GM23338 (cell line): ENCODE results near the gene EPHA6. TPM values are rescaled to one million over a fixed set of nuclear protein-coding genes. Genes with fewer than 3 reads are reported as not detected.
A peak's percentile ranks its signal among the peaks of the same experiment; 100 is the strongest.

ENCODE experiments used
- ATAC-seq: fragments of 200-7000 bp; cut with Tn5 transposase; 3 replicates; pipeline ENCODE4 v1.9.1; 2020
- DNase-seq: peaks from one replicate; pipeline ENCODE4 v3.0.0-alpha.2; 2015; ENCODE audit warnings: low spot score
- H2AFZ ChIP-seq: fragments of 200-600 bp; sonication (generic); 2 replicates; pipeline ENCODE4 v1.8.0; 2016; ENCODE audit warnings: antibody characterized with exemption, mild to moderate bottlenecking, moderate library complexity
- H3F3A ChIP-seq: fragments of 200-600 bp; sonication (generic); replicated peaks from 2 replicates; pipeline ENCODE4 v1.8.0; 2017; ENCODE audit warnings: antibody characterized with exemption, mixed run types, low read depth
- H3K27ac ChIP-seq: fragments of 200-600 bp; sonication (generic); 2 replicates; pipeline ENCODE4 v1.6.1; 2016; ENCODE audit warnings: low read depth
- H3K27me3 ChIP-seq: fragments of 200-600 bp; sonication (generic); 2 replicates; pipeline ENCODE4 v1.8.0; 2016; ENCODE audit warnings: mild to moderate bottlenecking, mixed run types, moderate library complexity; ENCODE audit not compliant: insufficient read depth
- H3K36me3 ChIP-seq: fragments of 200-600 bp; sonication (generic); 2 replicates; pipeline ENCODE4 v1.8.0; 2016; ENCODE audit warnings: mild to moderate bottlenecking; ENCODE audit not compliant: insufficient read depth
- H3K4me1 ChIP-seq: fragments of 200-600 bp; sonication (generic); 2 replicates; pipeline ENCODE4 v1.8.0; 2016; ENCODE audit warnings: mild to moderate bottlenecking, moderate library complexity; ENCODE audit not compliant: insufficient read depth
- H3K4me2 ChIP-seq: fragments of 200-600 bp; sonication (generic); 2 replicates; pipeline ENCODE4 v1.7.1; 2017; ENCODE audit warnings: mixed run types
- H3K4me3 ChIP-seq: fragments of 200-600 bp; sonication (generic); 2 replicates; pipeline ENCODE4 v1.6.1; 2016; ENCODE audit warnings: mixed run types
- H3K79me2 ChIP-seq: fragments of 200-600 bp; sonication (generic); replicated peaks from 2 replicates; pipeline ENCODE4 v1.8.0; 2017; ENCODE audit warnings: mild to moderate bottlenecking; ENCODE audit not compliant: insufficient read depth
- H3K9me2 ChIP-seq: fragments of 200-600 bp; sonication (generic); 2 replicates; pipeline ENCODE4 v1.8.0; 2017; ENCODE audit not compliant: insufficient read depth
- H4K20me1 ChIP-seq: fragments of 200-600 bp; sonication (generic); replicated peaks from 2 replicates; pipeline ENCODE4 v1.8.0; 2017; ENCODE audit warnings: mild to moderate bottlenecking; ENCODE audit not compliant: insufficient read depth
- H3K27ac Mint-ChIP-seq: 2 replicates; pipeline ENCODE4 v1.8.0; 2020; ENCODE audit warnings: inconsistent platforms, mild to moderate bottlenecking, moderate library complexity, mixed read lengths
- H3K27me3 Mint-ChIP-seq: 3 replicates; pipeline ENCODE4 v1.8.0; 2022; ENCODE audit warnings: low read depth, mild to moderate bottlenecking, moderate library complexity, mixed read lengths, inconsistent platforms; ENCODE audit not compliant: insufficient read depth, poor library complexity
- H3K36me3 Mint-ChIP-seq: 3 replicates; pipeline ENCODE4 v1.8.0; 2021; ENCODE audit warnings: low read depth, mild to moderate bottlenecking, inconsistent platforms, moderate library complexity, mixed read lengths
- H3K4me1 Mint-ChIP-seq: 3 replicates; pipeline ENCODE4 v1.8.0; 2020; ENCODE audit warnings: mild to moderate bottlenecking, inconsistent platforms, mixed read lengths
- H3K4me3 Mint-ChIP-seq: 3 replicates; pipeline ENCODE4 v1.8.0; 2021; ENCODE audit warnings: moderate library complexity, mild to moderate bottlenecking, inconsistent platforms, mixed read lengths
- H3K9me3 Mint-ChIP-seq: 3 replicates; pipeline ENCODE4 v1.8.0; 2020; ENCODE audit warnings: moderate library complexity, mild to moderate bottlenecking, inconsistent platforms, mixed read lengths
- CREB1 ChIP-seq: fragments of 250-450 bp; sonication (Bioruptor Pico); IDR thresholded peaks from 2 replicates; pipeline ENCODE4 v1.5.0; 2020; ENCODE audit warnings: low read depth, mild to moderate bottlenecking, moderate library complexity
- EZH2 ChIP-seq: fragments of 200-600 bp; sonication (generic); IDR thresholded peaks from one replicate; pipeline ENCODE4 v1.8.0; 2017; ENCODE audit warnings: antibody characterized with exemption, mild to moderate bottlenecking, low read depth; ENCODE audit not compliant: unreplicated experiment
- EZH2phosphoT487 ChIP-seq: fragments of 200-600 bp; sonication (generic); IDR thresholded peaks from one replicate; pipeline ENCODE4 v1.8.1; 2018; ENCODE audit warnings: antibody characterized with exemption; ENCODE audit not compliant: unreplicated experiment
- JUNB ChIP-seq: IDR thresholded peaks from one replicate; pipeline ENCODE4 v1.6.1; 2016; ENCODE audit warnings: antibody characterized with exemption; ENCODE audit not compliant: unreplicated experiment
- NANOG ChIP-seq: IDR thresholded peaks from 2 replicates; pipeline ENCODE4 v1.6.1; 2016; ENCODE audit warnings: antibody characterized with exemption, borderline replicate concordance
- POLR2AphosphoS5 ChIP-seq: IDR thresholded peaks from 2 replicates; pipeline ENCODE4 v1.6.1; 2016; ENCODE audit warnings: antibody characterized with exemption, low read depth
- STAT1 ChIP-seq: IDR thresholded peaks from one replicate; pipeline ENCODE4 v1.6.1; 2016; ENCODE audit warnings: antibody characterized with exemption; ENCODE audit not compliant: unreplicated experiment
- ZNF114 ChIP-seq: fragments of 250-450 bp; sonication (Bioruptor Pico); IDR thresholded peaks from 2 replicates; pipeline ENCODE4 v1.5.0; 2020; ENCODE audit warnings: mild to moderate bottlenecking, moderate library complexity
- ZNF331 ChIP-seq: fragments of 250-450 bp; sonication (Bioruptor Pico); IDR thresholded peaks from 2 replicates; pipeline ENCODE4 v1.5.0; 2020; ENCODE audit warnings: low read depth, mild to moderate bottlenecking, moderate library complexity
- polyA plus RNA-seq: library from polyadenylated mRNA; unstranded; fragments of >200 nt; fragmentation: Nextera tagmentation; extraction: Ambion mirVana; gene quantifications from 2 replicates; pipeline ENCODE4 v1.2.1, GENCODE V29; 2016
- total RNA-seq: library from RNA; depleted of rRNA; stranded (reverse); fragments of >200 nt; shearing (Covaris generic); gene quantifications from 2 replicates; pipeline ENCODE4 v1.2.3, GENCODE V29; 2014
- TF ChIP-seq, protein P1 (sequence below): IDR thresholded peaks from 2 replicates; pipeline ENCODE4 v1.6.1; 2016; ENCODE audit warnings: antibody characterized with exemption
- TF ChIP-seq, protein P2 (sequence below): IDR thresholded peaks from one replicate; pipeline ENCODE4 v1.6.1; 2018; ENCODE audit warnings: antibody characterized with exemption; ENCODE audit not compliant: unreplicated experiment
- TF ChIP-seq, protein P3 (sequence below): fragments of 250-450 bp; sonication (Bioruptor Pico); IDR thresholded peaks from 2 replicates; pipeline ENCODE4 v1.5.0; 2020; ENCODE audit warnings: mild to moderate bottlenecking, moderate library complexity

EPHA6 gene
- total and polyA plus RNA-seq, 2 experiments from 2014 or later: 0.37 to 2.6 TPM

DNA sequence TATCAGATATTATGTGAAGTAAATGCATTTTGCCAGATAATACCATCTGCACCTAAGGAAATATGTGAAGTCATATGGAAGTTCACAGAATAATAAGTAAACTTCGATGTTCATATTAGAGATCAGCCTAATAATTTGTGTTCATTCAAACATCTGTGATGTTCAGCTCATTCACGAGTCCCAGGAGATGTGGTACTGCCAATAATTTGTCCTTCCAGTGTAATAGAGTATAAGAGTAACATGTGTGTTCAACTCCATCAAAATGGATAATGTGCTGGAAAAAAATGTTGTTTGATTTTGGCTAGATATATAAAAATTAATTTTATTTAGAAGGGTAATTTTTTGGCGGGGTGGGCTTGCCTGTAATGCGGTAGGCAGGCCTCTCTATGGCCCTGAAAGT lies 874.7 kb downstream of the EPHA6 start:
- no peaks in the 10 kb centered on the region for H3K79me2 ChIP-seq
- ATAC-seq: no peak
- H3K4me2 ChIP-seq: no peak overlapping the region

DNA sequence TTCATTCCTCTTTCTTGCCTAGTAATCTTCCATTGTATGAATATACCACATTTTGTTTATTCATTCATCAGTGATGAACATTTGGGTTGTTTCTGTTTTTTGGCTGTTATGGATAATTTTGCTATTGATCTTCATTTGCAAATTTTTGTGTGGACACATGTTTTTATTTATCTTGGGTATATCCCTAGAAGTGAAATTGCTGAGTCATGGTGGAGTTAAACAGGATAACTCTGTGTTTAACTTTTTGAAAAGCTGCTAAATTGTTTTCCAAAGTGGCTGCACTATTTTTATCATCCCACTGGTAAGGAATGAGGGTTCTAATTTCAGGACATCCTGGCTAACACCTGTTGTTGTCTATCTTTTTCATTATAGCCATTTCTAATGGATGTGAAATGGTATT lies 875.6 kb downstream of the EPHA6 start:
- ATAC-seq (no peak), DNase-seq (no peak)
- Histone ChIP-seq H3K27ac (no peak overlapping the region), H3K79me2 (no peaks in the 10 kb centered on the region), H3K4me3 (no peak overlapping the region), H3K9me2 (peaks cover 3% of the 10 kb centered on the region; the same call in 1 of the 2 replicates), H3F3A (no peaks in the 10 kb centered on the region), H3K27me3 (no peaks in the 10 kb centered on the region), H3K4me2 (no peak overlapping the region), H3K4me1 (peaks cover 6% of the 10 kb centered on the region; the same call in 1 of the 2 replicates), H2AFZ (no peak overlapping the region), H4K20me1 (no peaks in the 10 kb centered on the region), H3K36me3 (no peaks in the 10 kb centered on the region)
- Mint-ChIP-seq H3K27me3 (peaks cover 2% of the 10 kb centered on the region), H3K4me1 (peaks cover 22% of the 10 kb centered on the region), H3K4me3 (no peak overlapping the region), H3K27ac (peak overlapping the region; percentile 85), H3K36me3 (no peaks in the 10 kb centered on the region; the same call in 2 of the 3 replicates), H3K9me3 (no peaks in the 10 kb centered on the region)
- TF ChIP-seq, protein P1, sequence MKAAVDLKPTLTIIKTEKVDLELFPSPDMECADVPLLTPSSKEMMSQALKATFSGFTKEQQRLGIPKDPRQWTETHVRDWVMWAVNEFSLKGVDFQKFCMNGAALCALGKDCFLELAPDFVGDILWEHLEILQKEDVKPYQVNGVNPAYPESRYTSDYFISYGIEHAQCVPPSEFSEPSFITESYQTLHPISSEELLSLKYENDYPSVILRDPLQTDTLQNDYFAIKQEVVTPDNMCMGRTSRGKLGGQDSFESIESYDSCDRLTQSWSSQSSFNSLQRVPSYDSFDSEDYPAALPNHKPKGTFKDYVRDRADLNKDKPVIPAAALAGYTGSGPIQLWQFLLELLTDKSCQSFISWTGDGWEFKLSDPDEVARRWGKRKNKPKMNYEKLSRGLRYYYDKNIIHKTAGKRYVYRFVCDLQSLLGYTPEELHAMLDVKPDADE: no peak
- TF ChIP-seq, protein P2, sequence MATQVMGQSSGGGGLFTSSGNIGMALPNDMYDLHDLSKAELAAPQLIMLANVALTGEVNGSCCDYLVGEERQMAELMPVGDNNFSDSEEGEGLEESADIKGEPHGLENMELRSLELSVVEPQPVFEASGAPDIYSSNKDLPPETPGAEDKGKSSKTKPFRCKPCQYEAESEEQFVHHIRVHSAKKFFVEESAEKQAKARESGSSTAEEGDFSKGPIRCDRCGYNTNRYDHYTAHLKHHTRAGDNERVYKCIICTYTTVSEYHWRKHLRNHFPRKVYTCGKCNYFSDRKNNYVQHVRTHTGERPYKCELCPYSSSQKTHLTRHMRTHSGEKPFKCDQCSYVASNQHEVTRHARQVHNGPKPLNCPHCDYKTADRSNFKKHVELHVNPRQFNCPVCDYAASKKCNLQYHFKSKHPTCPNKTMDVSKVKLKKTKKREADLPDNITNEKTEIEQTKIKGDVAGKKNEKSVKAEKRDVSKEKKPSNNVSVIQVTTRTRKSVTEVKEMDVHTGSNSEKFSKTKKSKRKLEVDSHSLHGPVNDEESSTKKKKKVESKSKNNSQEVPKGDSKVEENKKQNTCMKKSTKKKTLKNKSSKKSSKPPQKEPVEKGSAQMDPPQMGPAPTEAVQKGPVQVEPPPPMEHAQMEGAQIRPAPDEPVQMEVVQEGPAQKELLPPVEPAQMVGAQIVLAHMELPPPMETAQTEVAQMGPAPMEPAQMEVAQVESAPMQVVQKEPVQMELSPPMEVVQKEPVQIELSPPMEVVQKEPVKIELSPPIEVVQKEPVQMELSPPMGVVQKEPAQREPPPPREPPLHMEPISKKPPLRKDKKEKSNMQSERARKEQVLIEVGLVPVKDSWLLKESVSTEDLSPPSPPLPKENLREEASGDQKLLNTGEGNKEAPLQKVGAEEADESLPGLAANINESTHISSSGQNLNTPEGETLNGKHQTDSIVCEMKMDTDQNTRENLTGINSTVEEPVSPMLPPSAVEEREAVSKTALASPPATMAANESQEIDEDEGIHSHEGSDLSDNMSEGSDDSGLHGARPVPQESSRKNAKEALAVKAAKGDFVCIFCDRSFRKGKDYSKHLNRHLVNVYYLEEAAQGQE: no peak
- TF ChIP-seq POLR2AphosphoS5: no peak
- no peak for TF ChIP-seq CREB1 (CRISPR knock-in tag)
- no peak for TF ChIP-seq ZNF114 (CRISPR knock-in tag)
- no peak for TF ChIP-seq EZH2
- TF ChIP-seq NANOG: no peak
- TF ChIP-seq, protein P3, sequence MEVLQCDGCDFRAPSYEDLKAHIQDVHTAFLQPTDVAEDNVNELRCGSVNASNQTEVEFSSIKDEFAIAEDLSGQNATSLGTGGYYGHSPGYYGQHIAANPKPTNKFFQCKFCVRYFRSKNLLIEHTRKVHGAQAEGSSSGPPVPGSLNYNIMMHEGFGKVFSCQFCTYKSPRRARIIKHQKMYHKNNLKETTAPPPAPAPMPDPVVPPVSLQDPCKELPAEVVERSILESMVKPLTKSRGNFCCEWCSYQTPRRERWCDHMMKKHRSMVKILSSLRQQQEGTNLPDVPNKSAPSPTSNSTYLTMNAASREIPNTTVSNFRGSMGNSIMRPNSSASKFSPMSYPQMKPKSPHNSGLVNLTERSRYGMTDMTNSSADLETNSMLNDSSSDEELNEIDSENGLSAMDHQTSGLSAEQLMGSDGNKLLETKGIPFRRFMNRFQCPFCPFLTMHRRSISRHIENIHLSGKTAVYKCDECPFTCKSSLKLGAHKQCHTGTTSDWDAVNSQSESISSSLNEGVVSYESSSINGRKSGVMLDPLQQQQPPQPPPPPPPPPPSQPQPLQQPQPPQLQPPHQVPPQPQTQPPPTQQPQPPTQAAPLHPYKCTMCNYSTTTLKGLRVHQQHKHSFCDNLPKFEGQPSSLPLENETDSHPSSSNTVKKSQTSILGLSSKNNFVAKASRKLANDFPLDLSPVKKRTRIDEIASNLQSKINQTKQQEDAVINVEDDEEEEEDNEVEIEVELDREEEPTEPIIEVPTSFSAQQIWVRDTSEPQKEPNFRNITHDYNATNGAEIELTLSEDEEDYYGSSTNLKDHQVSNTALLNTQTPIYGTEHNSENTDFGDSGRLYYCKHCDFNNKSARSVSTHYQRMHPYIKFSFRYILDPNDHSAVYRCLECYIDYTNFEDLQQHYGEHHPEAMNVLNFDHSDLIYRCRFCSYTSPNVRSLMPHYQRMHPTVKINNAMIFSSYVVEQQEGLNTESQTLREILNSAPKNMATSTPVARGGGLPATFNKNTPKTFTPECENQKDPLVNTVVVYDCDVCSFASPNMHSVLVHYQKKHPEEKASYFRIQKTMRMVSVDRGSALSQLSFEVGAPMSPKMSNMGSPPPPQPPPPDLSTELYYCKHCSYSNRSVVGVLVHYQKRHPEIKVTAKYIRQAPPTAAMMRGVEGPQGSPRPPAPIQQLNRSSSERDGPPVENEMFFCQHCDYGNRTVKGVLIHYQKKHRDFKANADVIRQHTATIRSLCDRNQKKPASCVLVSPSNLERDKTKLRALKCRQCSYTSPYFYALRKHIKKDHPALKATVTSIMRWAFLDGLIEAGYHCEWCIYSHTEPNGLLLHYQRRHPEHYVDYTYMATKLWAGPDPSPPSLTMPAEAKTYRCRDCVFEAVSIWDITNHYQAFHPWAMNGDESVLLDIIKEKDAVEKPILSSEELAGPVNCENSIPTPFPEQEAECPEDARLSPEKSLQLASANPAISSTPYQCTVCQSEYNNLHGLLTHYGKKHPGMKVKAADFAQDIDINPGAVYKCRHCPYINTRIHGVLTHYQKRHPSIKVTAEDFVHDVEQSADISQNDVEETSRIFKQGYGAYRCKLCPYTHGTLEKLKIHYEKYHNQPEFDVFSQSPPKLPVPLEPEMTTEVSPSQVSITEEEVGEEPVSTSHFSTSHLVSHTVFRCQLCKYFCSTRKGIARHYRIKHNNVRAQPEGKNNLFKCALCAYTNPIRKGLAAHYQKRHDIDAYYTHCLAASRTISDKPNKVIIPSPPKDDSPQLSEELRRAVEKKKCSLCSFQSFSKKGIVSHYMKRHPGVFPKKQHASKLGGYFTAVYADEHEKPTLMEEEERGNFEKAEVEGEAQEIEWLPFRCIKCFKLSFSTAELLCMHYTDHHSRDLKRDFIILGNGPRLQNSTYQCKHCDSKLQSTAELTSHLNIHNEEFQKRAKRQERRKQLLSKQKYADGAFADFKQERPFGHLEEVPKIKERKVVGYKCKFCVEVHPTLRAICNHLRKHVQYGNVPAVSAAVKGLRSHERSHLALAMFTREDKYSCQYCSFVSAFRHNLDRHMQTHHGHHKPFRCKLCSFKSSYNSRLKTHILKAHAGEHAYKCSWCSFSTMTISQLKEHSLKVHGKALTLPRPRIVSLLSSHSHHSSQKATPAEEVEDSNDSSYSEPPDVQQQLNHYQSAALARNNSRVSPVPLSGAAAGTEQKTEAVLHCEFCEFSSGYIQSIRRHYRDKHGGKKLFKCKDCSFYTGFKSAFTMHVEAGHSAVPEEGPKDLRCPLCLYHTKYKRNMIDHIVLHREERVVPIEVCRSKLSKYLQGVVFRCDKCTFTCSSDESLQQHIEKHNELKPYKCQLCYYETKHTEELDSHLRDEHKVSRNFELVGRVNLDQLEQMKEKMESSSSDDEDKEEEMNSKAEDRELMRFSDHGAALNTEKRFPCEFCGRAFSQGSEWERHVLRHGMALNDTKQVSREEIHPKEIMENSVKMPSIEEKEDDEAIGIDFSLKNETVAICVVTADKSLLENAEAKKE (CRISPR knock-in tag): no peak
- TF ChIP-seq JUNB: no peak
- TF ChIP-seq STAT1: no peak
- no peak for TF ChIP-seq ZNF331
- no peak for TF ChIP-seq EZH2phosphoT487

More for the DNA sequence above, 874.7 kb downstream of the EPHA6 start:
- no peaks in the 10 kb centered on the region for H3K9me3 Mint-ChIP-seq
- Histone ChIP-seq H3F3A (no peaks in the 10 kb centered on the region), H4K20me1 (no peaks in the 10 kb centered on the region), H3K9me2 (peaks cover 3% of the 10 kb centered on the region; the same call in 1 of the 2 replicates), H3K27ac (no peak overlapping the region), H3K4me3 (no peak overlapping the region), H3K4me1 (peaks cover 6% of the 10 kb centered on the region; the same call in 1 of the 2 replicates), H2AFZ (no peak overlapping the region), H3K36me3 (no peaks in the 10 kb centered on the region), H3K27me3 (no peaks in the 10 kb centered on the region)
- H3K27ac Mint-ChIP-seq: no peak overlapping the region
- H3K36me3 Mint-ChIP-seq: no peaks in the 10 kb centered on the region; the same call in 2 of the 3 replicates
- DNase-seq: no peak
- H3K4me3 Mint-ChIP-seq: no peak overlapping the region
- peaks cover 2% of the 10 kb centered on the region for H3K27me3 Mint-ChIP-seq
- no peak for TF ChIP-seq EZH2phosphoT487
- peaks cover 22% of the 10 kb centered on the region for H3K4me1 Mint-ChIP-seq
